Stimulated activated CD4-positive, alpha-beta T cell treated with anti-CD3 and anti-CD28 coated beads, Interleukin-15, amount 100 ng/mL, for 48 hours (primary cell): ENCODE measurements around the gene BPIFA2.
"Not testable (repeated sequence)": the region's sequence is repeated elsewhere in the genome, so short reads cannot be mapped to it uniquely, and the experiment has no call there.

ENCODE experiments used
- DNase-seq, 2 donors: peaks; one replicate each; pipeline ENCODE4 v3.0.0-alpha.2; 2020; ENCODE audit warnings: low read depth in 2 of 2

Gene BPIFA2

DNA sequence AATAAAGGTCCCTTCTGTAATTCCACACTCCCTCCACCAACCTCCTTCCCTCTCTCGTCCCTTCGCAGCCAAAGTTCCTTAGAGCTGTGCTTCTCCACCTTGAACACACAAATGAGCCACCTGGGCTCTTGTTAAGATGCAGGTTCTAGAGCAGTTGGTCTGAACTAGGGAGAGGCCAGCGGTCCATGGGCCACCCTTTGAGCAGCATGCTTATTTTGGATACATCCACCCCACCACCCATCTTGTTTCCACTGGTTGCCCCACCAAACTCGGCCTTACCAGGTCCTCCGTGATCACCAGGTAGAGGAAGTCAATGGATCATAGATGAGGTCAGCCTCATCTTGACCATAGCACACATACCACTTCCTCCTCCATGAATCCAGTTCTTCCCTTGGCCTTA lies 7.3 kb upstream of the BPIFA2 start:
- no peak for DNase-seq

DNA sequence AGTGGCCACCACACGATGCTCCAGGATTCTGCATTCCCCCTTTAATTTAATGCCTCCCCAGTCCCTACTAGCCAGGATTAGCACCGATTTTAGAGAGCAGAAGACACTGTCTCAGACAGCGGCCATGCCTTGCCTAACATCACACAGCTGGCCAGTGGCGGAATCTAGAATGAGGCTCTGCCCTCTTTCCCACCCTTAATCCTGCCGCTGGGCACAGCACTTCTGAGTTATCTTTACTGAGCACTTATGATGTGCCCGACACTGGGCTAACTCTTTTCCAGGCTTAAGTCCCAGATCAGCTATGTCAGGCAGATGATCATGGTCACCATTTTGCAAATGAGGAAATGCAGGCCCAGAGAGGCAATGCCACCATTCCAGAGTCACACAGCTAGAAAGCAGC lies 5.6 kb upstream of the BPIFA2 start:
- no peak for DNase-seq

DNA sequence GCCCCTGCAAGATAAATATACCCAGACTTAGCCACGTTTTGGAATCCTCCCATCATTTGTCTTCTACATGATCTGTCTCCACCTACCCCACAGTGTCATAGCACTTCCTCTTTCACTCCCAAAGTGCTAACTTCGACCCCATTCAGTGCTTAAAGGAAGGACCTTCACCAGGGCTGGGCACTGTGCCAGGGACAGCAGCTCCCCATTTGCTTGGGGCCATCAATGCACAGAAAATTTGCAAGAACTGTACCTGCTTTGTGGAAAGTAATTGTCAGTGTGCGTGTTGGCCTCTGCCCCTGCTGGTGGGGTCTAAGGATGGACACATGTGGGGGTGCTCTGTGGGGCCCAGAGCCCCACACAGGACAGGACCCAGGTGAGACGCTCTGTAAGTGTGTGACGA lies 5.2 kb upstream of the BPIFA2 start:
- no peak for DNase-seq

DNA sequence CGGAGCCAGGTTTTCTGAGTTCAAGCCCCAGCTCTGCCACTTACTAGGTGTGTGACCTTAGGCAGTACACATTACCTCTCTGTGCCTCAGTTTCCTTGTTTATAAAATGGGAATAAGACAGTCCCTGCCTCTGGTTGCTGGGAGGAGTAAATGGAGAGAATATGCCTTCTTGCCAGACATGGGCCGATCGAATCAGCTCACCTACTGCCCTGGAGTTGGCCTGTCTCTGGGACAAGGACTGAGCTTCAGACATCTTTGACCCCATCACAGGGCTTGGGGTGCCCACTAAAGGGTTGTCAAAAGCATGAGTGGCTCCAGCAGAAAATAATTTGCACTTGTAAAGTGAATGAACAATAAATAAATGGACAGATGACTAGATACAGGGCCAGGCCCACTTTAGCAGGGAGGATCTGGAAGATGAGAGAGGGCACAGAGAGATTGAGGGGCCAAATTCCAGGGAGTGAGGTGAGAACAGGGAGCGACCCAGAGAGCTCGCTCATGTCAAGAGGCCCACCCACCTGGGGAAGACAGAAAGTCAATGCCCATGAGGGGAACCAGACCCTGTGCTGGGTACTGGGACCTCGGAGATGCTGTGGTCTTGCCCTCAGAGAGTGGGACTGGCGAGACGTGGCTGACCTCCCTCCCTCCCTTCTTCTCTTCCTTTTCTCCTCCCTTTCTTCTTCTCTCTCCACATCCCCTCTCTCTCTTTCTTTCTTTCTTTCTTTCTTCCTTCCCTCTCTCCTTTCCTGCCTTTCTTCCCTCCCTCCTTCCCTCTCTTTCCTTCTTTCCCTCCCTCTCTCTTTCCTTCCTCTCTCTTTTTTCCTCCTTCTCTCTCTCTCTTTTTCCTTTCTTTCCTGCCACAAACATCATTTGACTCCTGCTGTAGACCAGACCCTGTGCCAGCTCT lies 3.9 kb upstream of the BPIFA2 start:
- DNase-seq: no peak

DNA sequence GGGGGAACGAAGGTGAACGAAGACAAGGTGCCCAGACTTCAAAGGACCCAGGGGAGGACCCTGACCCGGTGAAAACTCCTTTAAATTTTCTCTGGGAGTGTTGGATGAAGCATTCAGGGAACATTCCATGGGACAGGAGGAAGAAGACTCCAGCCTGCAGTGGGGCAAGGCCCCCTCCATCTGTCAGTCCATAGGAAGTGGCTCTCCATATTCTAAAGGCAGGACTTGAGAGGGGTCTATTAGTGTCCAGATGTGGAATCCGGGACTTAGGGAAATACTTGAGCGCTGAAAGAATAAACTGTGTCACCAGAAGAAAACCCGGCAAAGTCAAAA lies 3.2 kb upstream of the BPIFA2 start:
- no peak for DNase-seq

DNA sequence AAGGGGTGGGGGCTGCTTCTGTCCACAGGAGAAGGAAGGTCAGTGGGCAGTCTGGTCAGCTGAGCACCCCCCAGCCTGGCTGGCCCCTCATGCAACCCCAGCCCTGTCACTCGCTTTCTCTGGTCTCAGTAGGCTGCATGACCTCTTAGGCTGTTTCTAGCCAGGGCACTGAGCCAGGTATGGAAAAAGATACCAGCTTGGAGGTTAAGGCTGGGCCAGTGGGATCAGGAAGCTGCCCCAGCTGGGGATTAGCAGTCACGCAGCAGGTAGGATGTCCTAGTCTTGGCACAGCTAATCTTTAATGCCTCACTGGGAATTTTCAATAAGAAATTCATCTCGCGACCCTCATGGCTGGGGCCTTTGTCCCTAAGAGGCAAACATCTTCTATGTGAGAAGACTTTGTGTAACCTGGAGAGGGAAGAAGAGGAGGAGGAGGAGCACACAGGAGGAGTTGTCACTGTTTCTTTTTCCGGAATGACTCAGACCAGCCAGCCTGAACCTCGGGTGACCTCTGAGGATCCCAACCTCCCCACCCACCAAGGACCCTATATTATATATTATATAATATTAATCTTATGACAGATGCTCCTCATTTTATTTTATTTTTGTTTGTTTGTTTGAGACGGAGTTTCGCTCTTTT lies 2.4 kb upstream of the BPIFA2 start:
- DNase-seq: no peak

DNA sequence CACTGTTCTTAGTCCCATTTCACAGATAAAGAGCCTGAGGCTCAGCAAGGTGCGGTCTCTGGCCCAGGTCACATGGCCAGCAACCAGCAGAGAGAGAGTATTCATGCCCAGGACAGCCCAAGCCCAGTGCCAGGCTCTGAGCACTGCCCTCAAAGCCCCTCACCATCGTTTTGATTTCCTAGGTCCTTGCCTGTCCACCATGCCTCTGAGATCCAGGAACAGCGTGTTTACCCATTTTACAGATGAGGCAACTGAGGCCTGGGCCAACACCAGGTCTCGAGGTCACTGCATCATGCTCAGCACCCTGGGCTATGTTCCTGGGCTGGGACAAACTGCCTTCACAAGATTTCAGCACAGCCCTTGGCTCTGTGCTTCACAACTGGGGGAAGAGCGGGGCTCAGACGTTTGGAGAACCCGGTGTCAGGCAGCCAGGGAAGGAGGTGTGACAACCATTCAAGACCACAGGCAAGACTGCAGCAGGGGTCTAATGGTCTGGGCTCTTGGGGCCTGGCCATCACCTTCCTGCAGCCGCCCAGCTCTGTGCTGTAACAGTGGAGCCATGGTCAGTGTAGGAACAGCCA lies 1.3 kb upstream of the BPIFA2 start:
- DNase-seq: no peak

DNA sequence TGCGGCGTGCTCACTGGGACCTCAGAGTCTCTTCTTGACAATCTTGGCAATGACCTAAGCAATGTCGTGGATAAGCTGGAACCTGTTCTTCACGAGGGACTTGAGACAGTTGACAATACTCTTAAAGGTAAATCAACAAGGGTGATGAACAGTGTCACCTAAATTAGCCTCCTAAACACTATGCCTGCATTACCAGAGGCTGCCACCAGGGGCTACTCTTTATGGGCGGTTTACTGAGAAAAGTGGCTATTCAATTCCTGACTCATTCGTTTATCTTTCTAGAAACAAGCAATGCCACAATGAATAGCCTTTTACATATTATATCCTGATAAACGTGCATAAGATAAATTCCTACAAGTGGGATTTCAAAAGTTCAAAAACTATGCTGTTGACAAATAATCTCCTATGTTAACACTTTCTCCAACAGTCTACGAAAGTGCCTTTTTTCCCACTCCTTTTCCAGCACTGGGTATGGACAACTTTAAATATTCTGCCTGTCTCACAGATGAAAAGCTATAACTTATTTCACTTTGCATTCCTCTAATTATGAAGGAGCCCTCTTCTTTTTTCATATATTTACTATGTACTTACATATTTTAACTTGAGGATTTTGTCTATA lies 1.3 kb downstream of the BPIFA2 start:
- DNase-seq: peak; percentile 1 to 19

DNA sequence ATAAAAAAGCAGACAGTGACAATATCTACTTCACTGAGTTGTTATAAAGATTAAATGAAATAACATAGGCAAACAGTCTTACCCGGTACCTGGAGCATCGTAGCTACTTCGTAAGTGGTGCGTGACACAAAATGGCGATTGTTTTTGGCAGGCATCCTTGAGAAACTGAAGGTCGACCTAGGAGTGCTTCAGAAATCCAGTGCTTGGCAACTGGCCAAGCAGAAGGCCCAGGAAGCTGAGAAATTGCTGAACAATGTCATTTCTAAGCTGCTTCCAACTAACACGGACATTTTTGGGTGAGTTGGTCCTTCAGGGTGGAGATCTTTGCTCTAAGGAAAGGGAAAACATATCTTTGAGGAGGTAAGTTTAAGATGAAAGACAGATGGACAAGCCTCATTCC lies 4.8 kb downstream of the BPIFA2 start:
- DNase-seq: no peak

DNA sequence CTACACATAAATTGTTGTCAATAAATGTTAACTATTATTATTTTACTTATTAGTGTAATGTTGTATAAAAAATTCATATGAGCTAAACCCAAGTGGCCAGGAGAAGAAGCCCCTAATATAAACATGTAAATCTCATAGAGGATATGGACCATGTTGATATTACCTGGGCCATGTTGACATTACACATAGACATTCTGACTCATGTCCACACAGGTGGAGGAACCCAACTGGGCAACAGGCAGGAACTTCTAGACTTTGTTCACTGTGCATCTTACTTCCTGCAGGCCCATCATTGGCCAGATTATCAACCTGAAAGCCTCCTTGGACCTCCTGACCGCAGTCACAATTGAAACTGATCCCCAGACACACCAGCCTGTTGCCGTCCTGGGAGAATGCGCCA lies 7.2 kb downstream of the BPIFA2 start:
- DNase-seq: no peak

DNA sequence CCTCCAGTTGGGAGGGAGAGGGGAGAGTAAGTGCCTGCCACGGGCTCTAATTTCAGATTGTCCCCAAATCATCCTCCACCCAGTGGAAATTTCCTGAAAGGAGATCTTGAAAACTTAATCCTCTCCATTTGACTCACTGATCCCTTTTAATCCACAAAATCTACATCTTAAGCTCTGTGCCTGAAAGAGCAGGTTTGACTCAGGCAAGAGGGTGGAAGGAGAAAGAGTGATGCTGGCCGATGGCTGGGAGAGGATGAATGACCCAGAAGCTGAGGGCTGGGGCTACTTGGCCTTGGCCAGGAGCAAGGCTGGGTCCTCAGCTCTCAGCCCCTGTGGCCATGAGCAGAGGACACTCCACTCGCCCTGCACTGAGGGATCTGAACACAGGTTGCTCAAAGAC lies 8.1 kb downstream of the BPIFA2 start:
- DNase-seq: no peak

DNA sequence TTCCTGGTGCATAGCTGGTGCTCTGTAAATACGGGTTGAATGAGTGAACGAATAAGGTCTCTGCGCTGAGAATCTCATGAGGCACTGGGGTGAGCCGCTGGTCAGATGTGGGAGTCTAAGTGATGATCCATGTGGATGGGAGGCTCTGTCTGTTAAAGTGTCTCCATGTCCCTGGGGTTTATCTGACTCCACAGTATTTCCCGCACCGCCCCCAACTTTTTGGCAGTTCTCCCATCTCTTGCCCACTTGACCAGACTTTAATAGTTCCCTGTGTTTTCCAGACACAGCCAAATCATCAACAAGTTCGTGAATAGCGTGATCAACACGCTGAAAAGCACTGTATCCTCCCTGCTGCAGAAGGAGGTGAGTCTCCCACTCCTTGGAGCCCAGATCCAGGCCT lies 9.9 kb downstream of the BPIFA2 start:
- no peak for DNase-seq

DNA sequence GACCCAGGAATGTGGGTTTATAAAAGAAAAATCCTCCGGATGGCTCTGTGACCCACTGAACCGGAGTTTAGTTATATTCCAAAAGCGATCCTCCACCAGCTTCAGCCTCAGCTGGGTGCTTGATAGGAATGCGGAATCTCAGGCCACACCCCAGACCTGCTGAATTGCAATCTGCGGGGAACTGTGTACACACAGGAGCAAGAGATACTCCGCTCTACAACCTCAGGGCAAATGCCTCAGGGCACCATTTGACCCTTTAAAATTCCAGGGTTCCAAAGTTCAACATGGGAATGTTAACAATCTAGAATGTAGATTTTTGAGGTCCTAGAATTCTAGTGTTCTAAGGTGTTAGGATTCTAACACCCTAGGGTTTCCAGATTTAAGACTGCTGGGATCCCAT lies 10.8 kb downstream of the BPIFA2 start:
- no peak for DNase-seq

DNA sequence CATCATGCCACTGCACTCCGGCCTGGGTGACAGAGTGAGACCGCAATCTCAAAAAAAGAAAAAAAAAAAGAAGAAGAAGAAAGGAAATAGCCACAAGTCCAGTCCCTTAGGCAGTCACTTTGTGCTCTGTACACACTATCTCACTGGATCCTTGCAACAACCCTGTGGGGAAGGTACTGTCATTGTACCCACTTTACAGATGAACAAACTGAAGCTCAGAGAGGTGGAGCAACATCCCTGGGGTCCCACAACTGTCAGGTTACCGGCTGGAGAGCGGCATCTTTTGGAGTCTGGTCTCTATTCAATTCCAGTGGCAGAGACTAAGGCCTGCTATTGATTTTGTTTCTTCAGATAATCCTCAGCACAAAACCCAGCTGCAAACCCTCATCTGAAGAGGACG lies 12.2 kb downstream of the BPIFA2 start:
- DNase-seq: no peak

DNA sequence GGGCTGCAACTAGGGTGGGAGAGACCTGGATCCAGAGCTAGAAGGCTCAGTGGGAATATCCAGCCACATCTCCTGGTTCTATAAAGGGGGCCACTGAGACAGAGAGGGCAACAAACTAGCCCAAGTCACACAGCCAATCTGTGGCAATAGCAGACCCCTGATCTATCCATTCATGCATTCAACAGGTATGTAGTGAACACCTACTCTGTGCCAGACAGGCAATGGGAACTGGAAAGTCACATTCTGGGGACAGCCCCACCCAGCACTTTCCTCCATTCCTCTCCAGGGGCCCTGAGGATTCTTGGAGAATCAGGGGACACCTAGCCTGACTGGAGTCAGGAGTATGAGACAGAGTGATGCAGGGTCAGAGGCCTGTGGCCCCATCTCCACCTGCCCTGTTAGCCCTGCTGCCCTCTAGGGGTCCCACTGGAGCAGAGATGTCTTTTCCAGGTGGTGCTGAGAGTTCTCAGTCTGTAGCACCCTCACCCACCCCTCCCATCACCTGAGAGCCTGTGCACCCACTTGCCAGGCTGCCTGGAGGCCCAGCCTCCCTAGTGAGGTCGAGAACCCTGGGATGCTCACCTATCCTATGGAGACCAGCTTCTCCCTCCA lies 13.6 kb downstream of the BPIFA2 start:
- DNase-seq: no peak

DNA sequence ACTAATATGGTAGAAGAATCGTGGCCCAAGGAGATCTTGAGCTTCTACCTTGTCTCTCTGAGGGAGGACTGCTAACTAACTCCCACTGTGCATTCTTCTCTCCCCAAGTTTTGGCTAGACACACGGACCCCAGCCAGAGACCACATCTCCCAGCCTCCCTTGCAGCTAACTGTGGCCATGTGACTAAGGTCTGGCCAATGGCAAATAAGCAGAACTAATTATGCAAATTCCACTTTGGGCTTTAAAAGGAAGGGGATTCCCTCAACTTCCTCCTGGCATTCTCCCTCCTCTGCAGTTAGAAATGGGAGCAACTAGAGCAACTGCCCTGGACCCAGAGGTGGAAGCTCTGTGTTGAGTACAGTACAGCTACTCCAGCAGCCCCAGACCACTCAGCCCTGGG lies 15.4 kb downstream of the BPIFA2 start:
- DNase-seq: no peak

DNA sequence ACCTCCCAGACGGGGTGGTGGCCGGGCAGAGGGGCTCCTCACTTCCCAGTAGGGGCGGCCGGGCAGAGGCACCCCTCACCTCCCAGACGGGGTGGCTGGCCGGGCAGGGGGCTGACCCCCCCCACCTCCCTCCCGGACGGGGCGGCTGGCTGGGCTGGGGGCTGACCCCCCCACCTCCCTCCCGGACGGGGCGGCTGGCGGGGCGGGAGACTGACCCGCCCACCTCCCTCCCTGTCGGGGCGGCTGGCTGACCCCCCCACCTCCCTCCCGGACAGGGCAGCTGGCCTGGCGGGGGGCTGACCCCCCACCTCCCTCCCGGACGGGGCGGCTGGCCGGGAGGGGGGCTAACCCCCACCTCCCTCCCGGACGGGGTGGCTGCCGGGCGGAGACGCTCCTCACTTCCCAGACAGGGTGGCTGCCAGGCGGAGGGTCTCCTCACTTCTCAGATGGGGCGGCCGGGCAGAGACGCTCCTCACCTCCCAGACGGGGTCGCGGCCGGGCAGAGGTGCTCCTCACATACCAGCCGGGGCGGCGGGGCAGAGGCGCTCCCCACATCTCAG lies 17.2 kb downstream of the BPIFA2 start:
- not testable (repeated sequence) for DNase-seq

DNA sequence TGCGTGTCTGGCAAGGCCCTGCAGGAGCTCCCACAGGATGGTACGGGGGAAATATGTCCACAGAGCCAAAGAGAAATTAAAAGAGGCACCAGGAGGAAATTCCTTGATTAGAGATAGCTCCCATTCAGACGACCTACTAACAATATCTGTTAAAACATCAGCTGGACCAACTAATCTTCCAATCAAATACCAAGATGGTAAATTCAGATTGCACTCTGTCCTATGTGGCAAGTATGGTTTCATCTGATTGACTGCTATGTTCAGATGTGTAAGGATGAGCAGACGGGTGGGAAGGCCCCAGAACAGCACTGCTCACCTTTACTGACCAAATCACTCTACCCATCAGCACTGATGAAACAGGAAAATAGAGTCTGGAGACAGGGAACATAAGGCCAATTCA lies 19.5 kb downstream of the BPIFA2 start:
- no peak for DNase-seq

DNA sequence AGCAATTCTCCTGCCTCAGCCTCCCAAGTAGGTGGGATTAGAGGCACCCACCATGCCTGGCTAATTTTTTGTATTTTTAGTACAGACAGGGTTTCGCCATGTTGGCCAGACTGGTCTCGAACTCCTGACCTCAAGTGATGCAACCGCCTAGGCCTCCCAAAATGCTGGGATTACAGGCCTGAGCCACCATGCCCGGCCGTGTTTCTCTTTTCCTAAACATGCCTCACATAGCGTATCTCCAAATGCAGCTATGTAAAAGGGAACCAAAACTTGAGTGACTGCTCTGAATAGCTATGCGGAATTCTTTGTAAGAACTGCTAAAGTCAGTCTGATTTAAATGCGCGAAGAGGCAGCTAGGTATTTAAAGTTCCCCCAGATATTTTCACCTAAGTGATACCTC lies 20.5 kb downstream of the BPIFA2 start:
- no peak for DNase-seq

DNA sequence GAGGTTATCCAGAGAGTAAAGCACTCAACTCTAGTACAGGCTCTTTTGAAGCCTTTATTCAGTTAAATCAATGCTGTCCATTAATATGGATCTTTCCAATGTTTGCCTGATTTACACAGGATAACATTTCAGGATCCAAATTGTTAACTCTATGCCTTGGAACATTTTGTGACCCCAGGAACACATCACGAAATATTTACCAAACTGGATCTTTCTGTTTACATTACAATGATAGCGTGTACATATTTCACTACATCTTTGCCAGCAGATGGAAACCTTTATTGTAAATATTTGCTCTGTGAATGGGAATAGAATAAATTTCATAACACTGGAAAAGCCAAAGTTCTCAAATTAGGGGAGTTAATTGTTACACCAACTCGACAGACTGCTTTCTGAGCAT lies 23.5 kb downstream of the BPIFA2 start:
- DNase-seq: no peak

DNA sequence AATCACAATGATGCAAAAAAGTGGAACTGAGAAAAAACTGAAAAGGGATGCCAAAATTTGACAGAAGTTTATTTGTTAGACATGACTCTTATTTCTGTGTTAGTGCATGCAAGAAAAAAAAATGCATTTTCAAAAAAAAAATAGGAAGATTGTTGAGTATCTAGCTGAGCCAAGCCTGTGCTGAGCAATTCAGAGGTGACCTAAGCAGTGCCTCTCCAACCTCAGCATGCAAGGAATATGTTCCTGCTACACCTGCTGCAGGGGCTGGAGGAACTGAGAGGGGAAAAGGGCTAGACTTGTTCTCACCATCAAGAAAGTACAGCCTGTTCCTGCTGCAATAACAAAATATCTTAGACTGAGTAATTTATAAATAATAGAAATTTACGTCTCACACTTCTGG lies 24.0 kb downstream of the BPIFA2 start:
- no peak for DNase-seq

DNA sequence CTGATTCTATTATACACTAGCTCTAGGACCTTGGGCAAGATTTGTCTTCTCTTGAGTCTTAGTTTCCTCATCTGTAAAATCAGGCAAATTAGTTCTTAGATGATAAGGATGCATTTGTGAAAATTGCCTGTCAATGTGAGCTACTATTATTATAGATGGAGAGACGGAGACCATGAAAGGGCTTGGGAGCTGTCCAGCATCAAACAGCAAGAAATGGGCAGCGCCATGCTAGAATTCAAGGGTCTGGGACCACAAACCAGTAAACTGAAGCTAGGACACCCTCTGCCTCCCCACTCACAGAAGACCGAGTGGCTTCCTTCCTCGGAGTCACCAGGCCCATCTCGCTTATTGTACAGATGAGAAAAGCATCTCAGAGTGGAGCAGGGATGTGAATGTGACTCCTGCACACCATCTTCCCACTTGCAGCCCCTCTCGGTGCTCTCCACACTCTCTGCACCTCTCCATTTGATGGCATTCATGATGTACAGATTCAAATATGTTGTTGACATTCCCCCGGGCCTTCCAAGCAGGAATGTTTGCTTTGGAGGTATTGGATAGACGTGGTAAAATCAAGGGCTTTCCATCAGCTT lies 25.0 kb downstream of the BPIFA2 start:
- no peak for DNase-seq
